Measurements from ENCODE around the gene VEPH1. TPM values are rescaled to one million over a fixed set of nuclear protein-coding genes. Genes with fewer than 3 reads are reported as not detected.

VEPH1 gene
- total RNA-seq, 2 donors from 2014 or later = 0.21 TPM; not detected in 1

- TF ChIP-seq CTCF (IDR thresholded peaks at IDR 0.05) = no peak
- Histone ChIP-seq H3K9me3 (no peaks in the 10 kb centered on the region), H3K27me3 (replicated peaks; ENCODE audit: insufficient read depth) (no peaks in the 10 kb centered on the region), H3K4me3 (no peak overlapping the region), H3K4me1 (ENCODE audit: control insufficient read depth in 1 of 2, low read depth in 2 of 2) (peaks cover 2 to 23% of the 10 kb centered on the region in 2 donors), H3K36me3 (no peaks in the 10 kb centered on the region), H3K27ac (peak overlapping the region; percentile 34 to 38)
- ATAC-seq (ENCODE audit: insufficient number of reproducible peaks, low FRiP score, low read depth) (no peak), DNase-seq (ENCODE audit: low spot score) (no peak)
Measured at GRCh38 chr3:157248590-157249422, 254.4 kb downstream of the VEPH1 start.

GRCh38 chr3:157247391-157247790 is 255.8 kb downstream of the VEPH1 start:
- H3K36me3 ChIP-seq = no peaks in the 10 kb centered on the region
- H3K27me3 ChIP-seq (replicated peaks; ENCODE audit: insufficient read depth) = no peaks in the 10 kb centered on the region
- ATAC-seq (ENCODE audit: insufficient number of reproducible peaks, low FRiP score, low read depth) = no peak
- H3K4me1 ChIP-seq (ENCODE audit: control insufficient read depth in 1 of 2, low read depth in 2 of 2) = peaks cover 2 to 23% of the 10 kb centered on the region in 2 donors
- no peak for DNase-seq (ENCODE audit: low spot score)
- no peaks in the 10 kb centered on the region for H3K9me3 ChIP-seq
- TF ChIP-seq CTCF (IDR thresholded peaks at IDR 0.05) = no peak
- H3K27ac ChIP-seq = no peak overlapping the region
- no peak overlapping the region for H3K4me3 ChIP-seq

- Histone ChIP-seq H3K4me3 (no peak overlapping the region), H3K9me3 (no peaks in the 10 kb centered on the region), H3K27me3 (replicated peaks; ENCODE audit: insufficient read depth) (no peaks in the 10 kb centered on the region), H3K36me3 (no peaks in the 10 kb centered on the region), H3K4me1 (ENCODE audit: control insufficient read depth in 1 of 2, low read depth in 2 of 2) (peaks cover 0 to 10% of the 10 kb centered on the region in 2 donors), H3K27ac (no peak overlapping the region)
- TF ChIP-seq CTCF (IDR thresholded peaks at IDR 0.05) = no peak
- ATAC-seq (ENCODE audit: insufficient number of reproducible peaks, low FRiP score, low read depth) (no peak), DNase-seq (ENCODE audit: low spot score) (no peak)
Measured at GRCh38 chr3:157242836-157243235, 260.4 kb downstream of the VEPH1 start.

- no peak for TF ChIP-seq CTCF (IDR thresholded peaks at IDR 0.05)
- Histone ChIP-seq H3K4me3 (no peak overlapping the region), H3K27ac (no peak overlapping the region), H3K27me3 (replicated peaks; ENCODE audit: insufficient read depth) (no peaks in the 10 kb centered on the region), H3K4me1 (ENCODE audit: control insufficient read depth in 1 of 2, low read depth in 2 of 2) (no peaks in the 10 kb centered on the region), H3K36me3 (no peaks in the 10 kb centered on the region), H3K9me3 (no peaks in the 10 kb centered on the region)
- ATAC-seq (ENCODE audit: insufficient number of reproducible peaks, low FRiP score, low read depth) (no peak), DNase-seq (ENCODE audit: low spot score) (no peak)
Measured at GRCh38 chr3:157241599-157241998, 261.6 kb downstream of the VEPH1 start.

- DNase-seq (ENCODE audit: low spot score) (no peak), ATAC-seq (ENCODE audit: insufficient number of reproducible peaks, low FRiP score, low read depth) (no peak)
- Histone ChIP-seq H3K27me3 (replicated peaks; ENCODE audit: insufficient read depth) (no peaks in the 10 kb centered on the region), H3K27ac (no peak overlapping the region), H3K4me1 (ENCODE audit: control insufficient read depth in 1 of 2, low read depth in 2 of 2) (no peaks in the 10 kb centered on the region), H3K4me3 (no peak overlapping the region), H3K36me3 (no peaks in the 10 kb centered on the region), H3K9me3 (no peaks in the 10 kb centered on the region)
- TF ChIP-seq CTCF (IDR thresholded peaks at IDR 0.05) = no peak
Measured at GRCh38 chr3:157240408-157240807, 262.8 kb downstream of the VEPH1 start.
